GM21528 (cell line): ENCODE measurements around the gene DNASE1.
A peak's percentile ranks its signal among the peaks of the same experiment; 100 is the strongest.
"Not testable (repeated sequence)": the region's sequence is repeated elsewhere in the genome, so short reads cannot be mapped to it uniquely, and the experiment has no call there.

ENCODE experiments used
- ATAC-seq: cut with Tn5 transposase; IDR thresholded peaks from one replicate; pipeline ENCODE4 v1.9.1; 2021; ENCODE audit warnings: mild to moderate bottlenecking, moderate library complexity; ENCODE audit not compliant: unreplicated experiment, low FRiP score

DNASE1 gene

GRCh38 chr16:3654249-3654991 lies at the start of gene DNASE1:
Gene DNASE1 (plus strand): TSS chr16:3654691. CDS start chr16:3655374, 683 bp downstream.
- ATAC-seq = no peak

GRCh38 chr16:3606441-3606840 lies 48.0 kb upstream of the DNASE1 start:
- no peak for ATAC-seq

- ATAC-seq = no peak
These were observed 47.3 kb upstream of the DNASE1 start for GRCh38 chr16:3607161-3607560.

- no peak for ATAC-seq
These were observed 46.9 kb upstream of the DNASE1 start for GRCh38 chr16:3607634-3608033.

GRCh38 chr16:3608069-3608468 lies 46.4 kb upstream of the DNASE1 start:
- no peak for ATAC-seq

- ATAC-seq = not testable (repeated sequence)
These were observed 45.5 kb upstream of the DNASE1 start for GRCh38 chr16:3608976-3609375.

- no peak for ATAC-seq
These were observed 44.4 kb upstream of the DNASE1 start for GRCh38 chr16:3609895-3610697.

- no peak for ATAC-seq
These were observed 43.8 kb upstream of the DNASE1 start for GRCh38 chr16:3610698-3611145.

- ATAC-seq = peak; percentile 82
These were observed 43.1 kb upstream of the DNASE1 start, which contains the start of gene SLX4 for GRCh38 chr16:3611146-3611975. Gene SLX4 (minus strand): TSS chr16:3611606. CDS start chr16:3608964, 2,642 bp downstream.

- ATAC-seq = no peak
These were observed 41.7 kb upstream of the DNASE1 start for GRCh38 chr16:3612510-3613466.

- no peak for ATAC-seq
These were observed 35.7 kb upstream of the DNASE1 start for GRCh38 chr16:3618769-3619141.

GRCh38 chr16:3623642-3624041 lies 30.8 kb upstream of the DNASE1 start:
- no peak for ATAC-seq

- no peak for ATAC-seq
These were observed 29.2 kb upstream of the DNASE1 start for GRCh38 chr16:3625331-3625730.

- ATAC-seq = peak; percentile 53
These were observed 28.4 kb upstream of the DNASE1 start for GRCh38 chr16:3625911-3626732.

GRCh38 chr16:3637371-3637923 lies 17.0 kb upstream of the DNASE1 start:
- no peak for ATAC-seq

GRCh38 chr16:3638916-3639644 lies 15.4 kb upstream of the DNASE1 start:
- no peak for ATAC-seq

- no peak for ATAC-seq
These were observed 14.3 kb upstream of the DNASE1 start for GRCh38 chr16:3640207-3640606.
